Keratinocyte (primary cell): ENCODE data around the gene TIMP2. TPM values are rescaled to one million over a fixed set of nuclear protein-coding genes. Genes with fewer than 3 reads are reported as not detected.
"Not testable (repeated sequence)": the region's sequence is repeated elsewhere in the genome, so short reads cannot be mapped to it uniquely, and the experiment has no call there.

ENCODE experiments used
- DNase-seq: peaks from one replicate; pipeline ENCODE4 v3.0.0-alpha.2; 2011; ENCODE audit warnings: low read depth, missing footprints, low spot score
- FAIRE-seq: peaks from 2 replicates; lab custom pipeline; 2011; peaks lifted over from hg19 to GRCh38; lab: Jason Lieb, UNC
- H2AFZ ChIP-seq: 2 replicates; pipeline ENCODE4 v1.6.0; 2012; ENCODE audit warnings: low read length, control low read depth, inconsistent platforms; ENCODE audit not compliant: control insufficient read depth
- H3K27ac ChIP-seq: 2 replicates; pipeline ENCODE4 v1.5.1; 2011; ENCODE audit warnings: low read length; ENCODE audit not compliant: control insufficient read depth, insufficient read depth
- H3K27me3 ChIP-seq: 3 replicates; pipeline ENCODE4 v1.6.0; 2011; ENCODE audit warnings: low read length; ENCODE audit not compliant: control insufficient read depth, insufficient read depth; ENCODE audit errors: extremely low read depth
- H3K36me3 ChIP-seq, 2 experiments: 2 replicates in 1 of 2; 3 replicates in 1 of 2; pipeline ENCODE4 v1.5.1; 2011; ENCODE audit warnings: low read length in 2 of 2, mild to moderate bottlenecking in 1 of 2; ENCODE audit not compliant: control insufficient read depth in 2 of 2, insufficient read depth in 2 of 2; ENCODE audit errors: extremely low read depth in 1 of 2
- H3K4me1 ChIP-seq: 3 replicates; pipeline ENCODE4 v1.5.1; 2011; ENCODE audit warnings: low read length; ENCODE audit not compliant: control insufficient read depth, insufficient read depth; ENCODE audit errors: extremely low read depth
- H3K4me2 ChIP-seq: 3 replicates; pipeline ENCODE4 v1.6.0; 2011; ENCODE audit warnings: low read depth, low read length; ENCODE audit not compliant: control insufficient read depth, insufficient read depth; ENCODE audit errors: extremely low read depth
- H3K4me3 ChIP-seq, 3 experiments: fragments of 200-600 bp in 1 of 3; sonication (generic) in 1 of 3; 2 replicates in 2 of 3; 3 replicates in 1 of 3; pipeline ENCODE4 v1.5.1; 2011 to 2016; ENCODE audit warnings: low read length in 3 of 3, mild to moderate bottlenecking in 3 of 3, control low read depth in 2 of 3, inconsistent platforms in 1 of 3, low read depth in 1 of 3, mixed read lengths in 1 of 3, mixed run types in 1 of 3, moderate library complexity in 1 of 3; ENCODE audit not compliant: control insufficient read depth in 2 of 3, insufficient read depth in 2 of 3; ENCODE audit errors: extremely low read depth in 1 of 3
- H3K79me2 ChIP-seq: 2 replicates; pipeline ENCODE4 v1.6.0; 2012; ENCODE audit warnings: low read length; ENCODE audit not compliant: control insufficient read depth, insufficient read depth
- H3K9ac ChIP-seq: 3 replicates; pipeline ENCODE4 v1.6.0; 2011; ENCODE audit warnings: low read length; ENCODE audit not compliant: control insufficient read depth, insufficient read depth; ENCODE audit errors: extremely low read depth
- H3K9me1 ChIP-seq: 3 replicates; pipeline ENCODE4 v1.6.0; 2011; ENCODE audit warnings: low read length; ENCODE audit not compliant: control insufficient read depth, insufficient read depth; ENCODE audit errors: extremely low read depth
- H3K9me3 ChIP-seq: 2 replicates; pipeline ENCODE4 v1.5.1; 2012; ENCODE audit warnings: low read depth, low read length; ENCODE audit not compliant: control insufficient read depth
- H4K20me1 ChIP-seq: 3 replicates; pipeline ENCODE4 v1.6.0; 2011; ENCODE audit warnings: low read length; ENCODE audit not compliant: control insufficient read depth, insufficient read depth; ENCODE audit errors: extremely low read depth
- EZH2 ChIP-seq: IDR thresholded peaks from one replicate; pipeline ENCODE4 v1.6.1; 2012; ENCODE audit warnings: inconsistent platforms, mild to moderate bottlenecking, low read length, moderate library complexity
- dilution Hi-C: fragments of 300-500 bp; cut with MboI; formaldehyde crosslinking; loops from one replicate; pipeline ENCODE4 v1.7.0; 2020; ENCODE audit warnings: low sequenced_read_pairs; ENCODE audit not compliant: extremely low pct_ligation_motif_present
- polyA plus RNA-seq, 5 experiments: library from polyadenylated mRNA; depleted of rRNA in 3 of 5; stranded (reverse) in 3 of 5; stranded (forward) in 1 of 5; unstranded in 1 of 5; fragments of >200 nt; gene quantifications; 1 replicate in 1 of 5; 2 replicates in 3 of 5; 3 replicates in 1 of 5; pipeline versions ENCODE4 v1.2.1 to v1.2.3, GENCODE V29; 2011 to 2012; ENCODE audit warnings: missing spikeins in 2 of 5, low read depth in 1 of 5, low replicate concordance in 1 of 5
- TF ChIP-seq, protein P1 (sequence below), 3 experiments: IDR thresholded peaks in 1 of 3; conservative IDR thresholded peaks in 1 of 3; optimal IDR thresholded peaks in 1 of 3; 2 replicates in 2 of 3; 3 replicates in 1 of 3; pipeline versions ENCODE3 to v1.5.1; 2011; ENCODE audit warnings: low read length in 3 of 3, mild to moderate bottlenecking in 3 of 3, moderate library complexity in 2 of 3, control low read depth in 1 of 3, inconsistent platforms in 1 of 3; ENCODE audit not compliant: insufficient read depth in 2 of 3; ENCODE audit errors: extremely low read depth in 1 of 3

TIMP2 gene
- polyA plus RNA-seq, 1 donor (not counting 4 experiments of a cell fraction or from before 2014, with no cell fraction given) = 1.2 TPM

DNA sequence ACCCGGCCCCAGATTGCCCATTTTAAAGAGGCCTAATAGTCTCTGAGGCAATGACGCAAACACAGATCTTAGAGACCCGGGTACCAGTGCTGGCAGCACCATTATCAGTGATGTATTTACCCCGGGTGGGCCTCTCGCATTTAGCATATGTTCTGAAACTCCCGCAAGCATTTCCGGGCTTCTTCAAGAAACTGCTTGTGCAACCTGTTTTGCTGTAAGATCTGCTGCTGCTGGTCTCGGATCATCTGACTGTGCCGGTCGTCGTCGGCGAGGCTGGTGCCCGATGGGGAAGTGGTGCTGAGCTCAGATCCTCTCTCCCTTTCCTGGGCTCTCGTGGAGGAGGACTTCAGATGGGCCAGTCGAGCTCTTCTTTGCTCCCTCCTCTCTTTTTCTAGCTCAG lies 34.7 kb downstream of the TIMP2 start:
- H2AFZ ChIP-seq = no peak overlapping the region
- peaks cover 2% of the 10 kb centered on the region for H4K20me1 ChIP-seq
- no peaks in the 10 kb centered on the region for H3K4me1 ChIP-seq
- DNase-seq (no peak), FAIRE-seq (no peak)
- no peak overlapping the region for H3K9ac ChIP-seq
- no peaks in the 10 kb centered on the region for H3K36me3 ChIP-seq
- H3K27ac ChIP-seq = no peak overlapping the region
- no peak for TF ChIP-seq EZH2
- TF ChIP-seq, protein P1, sequence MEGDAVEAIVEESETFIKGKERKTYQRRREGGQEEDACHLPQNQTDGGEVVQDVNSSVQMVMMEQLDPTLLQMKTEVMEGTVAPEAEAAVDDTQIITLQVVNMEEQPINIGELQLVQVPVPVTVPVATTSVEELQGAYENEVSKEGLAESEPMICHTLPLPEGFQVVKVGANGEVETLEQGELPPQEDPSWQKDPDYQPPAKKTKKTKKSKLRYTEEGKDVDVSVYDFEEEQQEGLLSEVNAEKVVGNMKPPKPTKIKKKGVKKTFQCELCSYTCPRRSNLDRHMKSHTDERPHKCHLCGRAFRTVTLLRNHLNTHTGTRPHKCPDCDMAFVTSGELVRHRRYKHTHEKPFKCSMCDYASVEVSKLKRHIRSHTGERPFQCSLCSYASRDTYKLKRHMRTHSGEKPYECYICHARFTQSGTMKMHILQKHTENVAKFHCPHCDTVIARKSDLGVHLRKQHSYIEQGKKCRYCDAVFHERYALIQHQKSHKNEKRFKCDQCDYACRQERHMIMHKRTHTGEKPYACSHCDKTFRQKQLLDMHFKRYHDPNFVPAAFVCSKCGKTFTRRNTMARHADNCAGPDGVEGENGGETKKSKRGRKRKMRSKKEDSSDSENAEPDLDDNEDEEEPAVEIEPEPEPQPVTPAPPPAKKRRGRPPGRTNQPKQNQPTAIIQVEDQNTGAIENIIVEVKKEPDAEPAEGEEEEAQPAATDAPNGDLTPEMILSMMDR (optimal IDR thresholded peaks at IDR 0.05 in 1 of 3, IDR thresholded peaks at IDR 0.05 in 1 of 3, conservative IDR thresholded peaks at IDR 0.05 in 1 of 3; ENCODE audit: extremely low read depth in 1 of 3, insufficient read depth in 2 of 3, low read length in 3 of 3) = no peak
- no peaks in the 10 kb centered on the region for H3K79me2 ChIP-seq
- dilution Hi-C loops = no loop called here
- H3K27me3 ChIP-seq = peaks cover 9% of the 10 kb centered on the region
- no peak overlapping the region for H3K4me2 ChIP-seq
- H3K9me3 ChIP-seq = no peaks in the 10 kb centered on the region
- H3K9me1 ChIP-seq = no peaks in the 10 kb centered on the region
- H3K4me3 ChIP-seq = no peak overlapping the region

DNA sequence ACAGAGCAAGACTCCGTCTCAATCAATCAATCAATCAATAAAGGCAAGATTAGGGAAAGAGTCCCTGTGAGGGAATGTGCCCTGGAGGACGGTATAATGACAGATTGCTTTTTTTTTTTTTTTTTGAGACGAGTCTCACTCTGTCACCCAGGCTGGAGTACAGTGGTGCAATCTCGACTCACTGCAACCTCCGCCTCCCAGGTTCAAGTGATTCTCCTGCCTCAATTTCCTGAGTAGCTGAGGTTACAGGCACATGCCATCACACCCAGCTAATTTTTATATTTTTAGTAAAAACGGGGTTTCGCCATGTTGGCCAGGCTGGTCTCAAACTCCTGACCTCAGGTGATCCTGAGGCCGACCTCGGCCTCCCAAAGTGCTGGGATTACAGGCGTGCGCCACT lies 35.1 kb downstream of the TIMP2 start:
- H3K9me3 ChIP-seq, H3K4me2 ChIP-seq, H3K4me3 ChIP-seq, H3K36me3 ChIP-seq, H3K9me1 ChIP-seq, H3K9ac ChIP-seq, H3K4me1 ChIP-seq, FAIRE-seq, dilution Hi-C loops, DNase-seq, H3K79me2 ChIP-seq, H2AFZ ChIP-seq, H4K20me1 ChIP-seq, H3K27ac ChIP-seq: not testable (repeated sequence)
- H3K27me3 ChIP-seq = peaks cover 10% of the 10 kb centered on the region

DNA sequence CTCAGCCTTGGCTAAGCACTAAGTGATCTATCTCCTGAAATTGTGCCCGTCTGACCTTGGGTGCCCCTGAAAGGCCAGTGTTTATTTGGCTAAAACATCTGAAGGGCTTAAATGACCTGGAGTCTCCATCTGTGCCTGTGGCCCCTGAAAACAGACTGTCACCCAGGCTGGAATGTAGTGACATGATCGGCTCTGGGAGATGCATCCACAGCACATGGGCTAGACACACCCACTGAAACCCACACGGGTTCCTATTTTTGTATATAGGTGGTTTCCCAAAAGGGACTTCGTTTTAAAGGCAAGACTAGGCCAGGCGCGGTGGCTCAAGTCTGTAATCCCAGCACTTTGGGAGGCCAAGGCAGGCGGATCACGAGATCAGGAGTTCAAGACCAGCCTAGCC lies 35.7 kb downstream of the TIMP2 start:
- Histone ChIP-seq H3K27me3 (peaks cover 13% of the 10 kb centered on the region), H3K4me2 (no peak overlapping the region), H3K9me1 (no peaks in the 10 kb centered on the region), H4K20me1 (peaks cover 2% of the 10 kb centered on the region), H2AFZ (no peak overlapping the region), H3K9ac (no peak overlapping the region), H3K4me1 (no peaks in the 10 kb centered on the region), H3K4me3 (no peak overlapping the region), H3K9me3 (no peaks in the 10 kb centered on the region), H3K27ac (no peak overlapping the region), H3K36me3 (no peaks in the 10 kb centered on the region), H3K79me2 (no peaks in the 10 kb centered on the region)
- dilution Hi-C loops = no loop called here
- TF ChIP-seq, protein P1 (optimal IDR thresholded peaks at IDR 0.05 in 1 of 3, IDR thresholded peaks at IDR 0.05 in 1 of 3, conservative IDR thresholded peaks at IDR 0.05 in 1 of 3; ENCODE audit: extremely low read depth in 1 of 3, insufficient read depth in 2 of 3, low read length in 3 of 3) = no peak
- no peak for TF ChIP-seq EZH2
- DNase-seq (no peak), FAIRE-seq (no peak)
